CD14-positive monocyte (primary cell): Measurements from ENCODE around the gene ROBO1. TPM values are rescaled to one million over a fixed set of nuclear protein-coding genes. Genes with fewer than 3 reads are reported as not detected.

Source experiments
- DNase-seq, 3 donors: peaks; one replicate each; pipeline ENCODE4 v3.0.0-alpha.2; 2011 to 2022
- H2AFZ ChIP-seq: 2 replicates; pipeline ENCODE4 v1.6.0; 2012; ENCODE audit warnings: mild to moderate bottlenecking, low read depth, low read length, inconsistent platforms; ENCODE audit not compliant: insufficient read depth, poor library complexity, severe bottlenecking
- H3K27ac ChIP-seq, 2 donors: 1 replicate in 1 of 2; 2 replicates in 1 of 2; pipeline ENCODE4 v1.5.1; 2012 to 2013; ENCODE audit warnings: low read length in 2 of 2, control low read depth in 1 of 2, inconsistent platforms in 1 of 2, low read depth in 1 of 2, mild to moderate bottlenecking in 1 of 2
- H3K27me3 ChIP-seq, 2 donors: one replicate each; pipeline versions ENCODE4 v1.6.0 to v1.6.1; 2011 to 2013; ENCODE audit warnings: low read length in 2 of 2; ENCODE audit not compliant: control insufficient read depth in 2 of 2, insufficient read depth in 2 of 2
- H3K36me3 ChIP-seq, 2 donors: replicated peaks in 1 of 2; 1 replicate in 1 of 2; 2 replicates in 1 of 2; pipeline versions ENCODE4 v1.5.1 to v1.6.1; 2012 to 2013; ENCODE audit warnings: low read length in 2 of 2, control low read depth in 1 of 2, inconsistent platforms in 1 of 2, mild to moderate bottlenecking in 1 of 2; ENCODE audit not compliant: insufficient read depth in 2 of 2, control insufficient read depth in 1 of 2
- H3K4me1 ChIP-seq, 2 donors: 1 replicate in 1 of 2; 2 replicates in 1 of 2; pipeline versions ENCODE4 v1.5.1 to v1.6.1; 2012 to 2013; ENCODE audit warnings: low read length in 2 of 2, control low read depth in 1 of 2, inconsistent platforms in 1 of 2, mild to moderate bottlenecking in 1 of 2, moderate library complexity in 1 of 2; ENCODE audit not compliant: insufficient read depth in 2 of 2, control insufficient read depth in 1 of 2
- H3K4me2 ChIP-seq: replicated peaks from 2 replicates; pipeline ENCODE3; 2012; ENCODE audit warnings: low read length, moderate library complexity, mild to moderate bottlenecking; ENCODE audit not compliant: poor library complexity, severe bottlenecking; ENCODE audit errors: extremely low read depth
- H3K4me3 ChIP-seq, 3 experiments: fragments of 200-600 bp in 1 of 3; sonication (generic) in 1 of 3; replicated peaks in 1 of 3; 1 replicate in 2 of 3; 2 replicates in 1 of 3; pipeline ENCODE4 v1.5.1; 2011 to 2013; ENCODE audit warnings: low read length in 3 of 3, mild to moderate bottlenecking in 3 of 3, control low read depth in 2 of 3, low read depth in 2 of 3, inconsistent platforms in 1 of 3, moderate library complexity in 1 of 3
- H3K79me2 ChIP-seq: 2 replicates; pipeline ENCODE4 v1.6.0; 2012; ENCODE audit warnings: mild to moderate bottlenecking, control low read depth, inconsistent platforms, low read length, moderate library complexity; ENCODE audit not compliant: insufficient read depth
- H3K9ac ChIP-seq: 2 replicates; pipeline ENCODE4 v1.6.0; 2017; ENCODE audit warnings: low read length, mild to moderate bottlenecking; ENCODE audit not compliant: insufficient read depth, poor library complexity, severe bottlenecking
- H3K9me3 ChIP-seq, 2 donors: replicated peaks in 1 of 2; 1 replicate in 1 of 2; 2 replicates in 1 of 2; pipeline versions ENCODE4 v1.5.1 to v1.6.1; 2012 to 2013; ENCODE audit warnings: low read length in 2 of 2, control low read depth in 1 of 2; ENCODE audit not compliant: control insufficient read depth in 1 of 2, insufficient read depth in 1 of 2
- H4K20me1 ChIP-seq: 2 replicates; pipeline ENCODE4 v1.6.0; 2012; ENCODE audit warnings: mild to moderate bottlenecking, low read length, control low read depth, moderate library complexity; ENCODE audit not compliant: insufficient read depth
- H3K27ac Mint-ChIP-seq, 7 donors: one replicate each; pipeline ENCODE4 v1.8.0; 2020; ENCODE audit warnings: mild to moderate bottlenecking in 7 of 7, mixed read lengths in 7 of 7, moderate library complexity in 6 of 7, inconsistent platforms in 2 of 7
- H3K27me3 Mint-ChIP-seq, 3 donors: one replicate each; pipeline ENCODE4 v1.8.0; 2021 to 2022; ENCODE audit warnings: low read depth in 3 of 3, mild to moderate bottlenecking in 3 of 3, mixed read lengths in 3 of 3, moderate library complexity in 3 of 3, inconsistent platforms in 1 of 3
- H3K36me3 Mint-ChIP-seq, 2 donors: one replicate each; pipeline ENCODE4 v1.8.0; 2020; ENCODE audit warnings: mixed read lengths in 2 of 2, inconsistent platforms in 1 of 2, mild to moderate bottlenecking in 1 of 2
- H3K4me1 Mint-ChIP-seq: one replicate; pipeline ENCODE4 v1.8.0; 2020; ENCODE audit warnings: mild to moderate bottlenecking, mixed read lengths
- H3K4me3 Mint-ChIP-seq, 2 donors: one replicate each; pipeline ENCODE4 v1.8.0; 2020; ENCODE audit warnings: mild to moderate bottlenecking in 2 of 2, mixed read lengths in 2 of 2, moderate library complexity in 1 of 2
- H3K9me3 Mint-ChIP-seq, 7 donors: one replicate each; pipeline ENCODE4 v1.8.0; 2020 to 2022; ENCODE audit warnings: mixed read lengths in 7 of 7, mild to moderate bottlenecking in 6 of 7, moderate library complexity in 6 of 7, inconsistent platforms in 2 of 7
- CTCF ChIP-seq: fragments of 200-600 bp; IDR thresholded peaks from one replicate; pipeline ENCODE4 v1.8.0; 2022; ENCODE audit warnings: antibody characterized with exemption, mild to moderate bottlenecking
- WGBS: methylation state at CpG from one replicate; pipeline ENCODE4 v1.1.5; 2013; ENCODE audit warnings: missing lambda C conversion rate; ENCODE audit not compliant: insufficient coverage; 5-methylcytosine and 5-hydroxymethylcytosine counted together
- intact Hi-C, 2 donors: fragments of 100-400 bp; cut with micrococcal nuclease; formaldehyde crosslinking; loops; one replicate each; pipeline versions ENCODE4 v1.15.0 to v1.15.1; 2023
- polyA plus RNA-seq, 3 donors: library from polyadenylated mRNA; depleted of rRNA in 1 of 3; unstranded in 2 of 3; stranded (reverse) in 1 of 3; fragments of 300-500 nt in 2 of 3; fragments of >200 nt in 1 of 3; fragmentation: Illumina TruSeq in 2 of 3; gene quantifications; 1 replicate in 2 of 3; 2 replicates in 1 of 3; pipeline ENCODE4 v1.2.3, GENCODE V29; 2012 to 2021

ROBO1 gene
- polyA plus RNA-seq, 3 donors = 0.09 to 0.10 TPM; not detected in 1

GRCh38 chr3:78871048-78871447 lies 896.8 kb downstream of the ROBO1 start:
- no peaks in the 10 kb centered on the region for H3K4me1 Mint-ChIP-seq
- no peaks in the 10 kb centered on the region for H3K36me3 ChIP-seq
- no peak overlapping the region for H3K27ac Mint-ChIP-seq
- H3K9me3 ChIP-seq = no peaks in the 10 kb centered on the region
- H3K4me3 ChIP-seq = no peak overlapping the region
- intact Hi-C loops = no loop called here
- no peak overlapping the region for H3K9ac ChIP-seq
- no peaks in the 10 kb centered on the region for H3K4me1 ChIP-seq
- no peaks in the 10 kb centered on the region for H3K79me2 ChIP-seq
- H3K36me3 Mint-ChIP-seq = no peaks in the 10 kb centered on the region
- TF ChIP-seq CTCF = no peak
- H2AFZ ChIP-seq = no peak overlapping the region
- no peak overlapping the region for H3K27ac ChIP-seq
- 60% methylated on average over 1 of the region's 4 CpGs for WGBS
- no peaks in the 10 kb centered on the region for H3K27me3 Mint-ChIP-seq
- H3K4me3 Mint-ChIP-seq = no peak overlapping the region
- no peaks in the 10 kb centered on the region for H4K20me1 ChIP-seq
- H3K4me2 ChIP-seq = no peak overlapping the region
- DNase-seq = no peak
- no peaks in the 10 kb centered on the region for H3K9me3 Mint-ChIP-seq
- H3K27me3 ChIP-seq = no peaks in the 10 kb centered on the region

GRCh38 chr3:78870484-78870883 lies 897.3 kb downstream of the ROBO1 start:
- H3K27me3 ChIP-seq = no peaks in the 10 kb centered on the region
- Mint-ChIP-seq H3K27me3 (no peaks in the 10 kb centered on the region), H3K36me3 (no peaks in the 10 kb centered on the region), H3K9me3 (peaks cover 0 to 1% (median 0%) of the 10 kb centered on the region in 7 donors), H3K4me1 (no peaks in the 10 kb centered on the region), H3K4me3 (no peak overlapping the region), H3K27ac (no peak overlapping the region)
- no peaks in the 10 kb centered on the region for H3K4me1 ChIP-seq
- TF ChIP-seq CTCF = no peak
- H3K4me2 ChIP-seq = no peak overlapping the region
- no peak for DNase-seq
- H3K9me3 ChIP-seq = no peaks in the 10 kb centered on the region
- no CpG with 5 or more reads among the region's 3 CpGs for WGBS
- H2AFZ ChIP-seq = no peak overlapping the region
- no peaks in the 10 kb centered on the region for H4K20me1 ChIP-seq
- intact Hi-C loops = no loop called here
- no peak overlapping the region for H3K4me3 ChIP-seq
- H3K27ac ChIP-seq = no peak overlapping the region
- no peak overlapping the region for H3K9ac ChIP-seq
- H3K36me3 ChIP-seq = no peaks in the 10 kb centered on the region
- no peaks in the 10 kb centered on the region for H3K79me2 ChIP-seq
